Subcutaneous adipose tissue (tissue), 4 donors: ENCODE data around the gene CNNM2. TPM values are rescaled to one million over a fixed set of nuclear protein-coding genes. Genes with fewer than 3 reads are reported as not detected.

Experiments used
- total RNA-seq, 4 donors: library from RNA; depleted of rRNA; stranded (reverse); fragments of >200 nt; gene quantifications; one replicate each; pipeline ENCODE4 v1.1.0, GENCODE V29; 2016
- TF ChIP-seq, protein P1 (sequence below): fragments of 450-650 bp; IDR thresholded peaks from one replicate; pipeline ENCODE4 v1.5.1; 2016; ENCODE audit warnings: low read depth, mild to moderate bottlenecking, control low read depth, antibody characterized with exemption, moderate library complexity

The CNNM2 gene
- total RNA-seq, 4 donors from 2014 or later: 3.3 to 9.6 (median 5.1) TPM

GRCh38 chr10:102927311-102928010 is 9.4 kb downstream of the CNNM2 start:
- TF ChIP-seq, protein P1, sequence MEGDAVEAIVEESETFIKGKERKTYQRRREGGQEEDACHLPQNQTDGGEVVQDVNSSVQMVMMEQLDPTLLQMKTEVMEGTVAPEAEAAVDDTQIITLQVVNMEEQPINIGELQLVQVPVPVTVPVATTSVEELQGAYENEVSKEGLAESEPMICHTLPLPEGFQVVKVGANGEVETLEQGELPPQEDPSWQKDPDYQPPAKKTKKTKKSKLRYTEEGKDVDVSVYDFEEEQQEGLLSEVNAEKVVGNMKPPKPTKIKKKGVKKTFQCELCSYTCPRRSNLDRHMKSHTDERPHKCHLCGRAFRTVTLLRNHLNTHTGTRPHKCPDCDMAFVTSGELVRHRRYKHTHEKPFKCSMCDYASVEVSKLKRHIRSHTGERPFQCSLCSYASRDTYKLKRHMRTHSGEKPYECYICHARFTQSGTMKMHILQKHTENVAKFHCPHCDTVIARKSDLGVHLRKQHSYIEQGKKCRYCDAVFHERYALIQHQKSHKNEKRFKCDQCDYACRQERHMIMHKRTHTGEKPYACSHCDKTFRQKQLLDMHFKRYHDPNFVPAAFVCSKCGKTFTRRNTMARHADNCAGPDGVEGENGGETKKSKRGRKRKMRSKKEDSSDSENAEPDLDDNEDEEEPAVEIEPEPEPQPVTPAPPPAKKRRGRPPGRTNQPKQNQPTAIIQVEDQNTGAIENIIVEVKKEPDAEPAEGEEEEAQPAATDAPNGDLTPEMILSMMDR: no peak

DNA sequence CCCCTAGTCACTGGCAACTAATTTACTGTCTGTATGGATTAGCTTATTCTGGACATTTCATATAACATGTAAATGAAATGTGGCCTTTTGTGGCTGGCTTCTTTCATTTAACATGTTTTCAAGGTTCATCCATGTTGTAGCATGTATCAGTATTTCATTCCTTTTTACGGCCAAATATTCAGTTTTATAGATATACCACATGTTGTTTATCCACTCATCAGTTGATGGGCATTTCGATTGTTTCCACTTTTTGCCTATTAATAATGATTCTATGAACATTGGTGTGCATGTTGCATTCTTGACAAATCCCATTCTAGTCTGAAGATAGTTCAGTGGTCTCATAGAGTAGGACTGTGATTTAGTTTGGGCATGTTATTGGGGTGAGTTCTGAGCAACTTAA is 12.6 kb downstream of the CNNM2 start:
- TF ChIP-seq, protein P1: no peak

- TF ChIP-seq, protein P1: no peak
Observed at GRCh38 chr10:102931643-102932042, 13.5 kb downstream of the CNNM2 start.

GRCh38 chr10:102935505-102935904 is 17.4 kb downstream of the CNNM2 start:
- TF ChIP-seq, protein P1: no peak

- TF ChIP-seq, protein P1: no peak
Observed at GRCh38 chr10:102935939-102936605, 18.0 kb downstream of the CNNM2 start.

DNA sequence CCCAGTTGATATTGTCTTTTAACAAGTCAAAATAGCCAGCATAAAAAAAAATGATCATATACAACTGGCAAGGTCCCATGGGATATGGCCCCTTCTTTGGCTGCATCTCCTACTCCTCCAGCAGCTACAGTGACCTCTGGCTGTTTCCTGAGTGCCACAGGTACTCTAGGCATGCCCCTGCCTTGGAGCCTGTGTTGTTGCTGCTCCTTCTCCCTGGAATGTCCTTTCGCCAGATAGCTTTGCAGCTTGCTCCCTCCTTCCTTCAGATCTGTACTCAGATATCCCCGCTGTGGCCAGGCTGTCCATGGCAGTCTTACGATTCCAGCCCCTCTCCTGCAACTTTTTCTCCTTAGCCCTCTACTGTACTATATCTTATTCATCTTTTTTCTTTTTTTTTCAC is 23.3 kb downstream of the CNNM2 start:
- TF ChIP-seq, protein P1: no peak

GRCh38 chr10:102945449-102945848 is 27.4 kb downstream of the CNNM2 start:
- TF ChIP-seq, protein P1: no peak
